HCT116 (cell line): Measurements from ENCODE around the gene CSPG4. TPM values are rescaled to one million over a fixed set of nuclear protein-coding genes. Genes with fewer than 3 reads are reported as not detected.

Source experiments
- ATAC-seq: fragments of 200-7000 bp; cut with Tn5 transposase; 2 replicates; pipeline ENCODE4 v1.9.1; 2020; ENCODE audit warnings: mild to moderate bottlenecking, moderate library complexity
- BruUV-seq: library from RNA; stranded (reverse); fragments of 400-500 nt; replicated peaks from 2 replicates; lab custom pipeline; 2021; lab: Mats Ljungman, UMichigan
- CTCF ChIA-PET: fragments of 300-600 bp; sonication (Branson Sonifier 250); formaldehyde crosslinking; loops from one replicate; lab custom pipeline; 2021; ENCODE audit warnings: antibody characterized with exemption; lab: Charles Lee
- POLR2A ChIA-PET: fragments of 300-600, 350-600 bp; sonication (Branson Sonifier 250); formaldehyde crosslinking; loops from one replicate; lab custom pipeline; 2021; ENCODE audit warnings: antibody characterized with exemption; lab: Charles Lee
- RAD21 ChIA-PET, 2 experiments: fragments of 300-600 bp; sonication (Branson Sonifier 250); formaldehyde crosslinking; loops; one replicate each; lab custom pipeline; 2023; ENCODE audit warnings: low total read pairs in 2 of 2; ENCODE audit not compliant: uncharacterized antibody in 2 of 2, unreplicated experiment in 2 of 2, low non-redundant PET in 1 of 2; lab: Charles Lee
- DNase-seq: peaks from one replicate; pipeline ENCODE4 v3.0.0-alpha.2; 2010; ENCODE audit warnings: low read depth, low spot score
- H2AFZ ChIP-seq: fragments of 200-600 bp; shearing (Covaris generic), sonication (generic); 2 replicates; pipeline ENCODE4 v1.6.1; 2017; ENCODE audit warnings: low read depth, mixed run types, mixed read lengths, antibody characterized with exemption, low read length; ENCODE audit not compliant: poor library complexity, severe bottlenecking
- H3K27ac ChIP-seq: 2 replicates; pipeline ENCODE4 v1.5.1; 2012; ENCODE audit warnings: low read depth, low read length
- H3K27me3 ChIP-seq: fragments of 200-600 bp; sonication (generic); 2 replicates; pipeline ENCODE4 v1.6.1; 2016; ENCODE audit warnings: mixed run types, low read length, mixed read lengths; ENCODE audit not compliant: insufficient read depth
- H3K36me3 ChIP-seq, 2 experiments: fragments of 200-500 bp in 1 of 2; fragments of 200-600 bp in 1 of 2; sonication (Bioruptor generic) in 1 of 2; sonication (generic) in 1 of 2; 2 replicates each; pipeline versions ENCODE4 v1.5.1 to v1.6.1; 2014 to 2016; ENCODE audit warnings: low read length in 2 of 2, inconsistent platforms in 1 of 2, mixed read lengths in 1 of 2, mixed run types in 1 of 2; ENCODE audit not compliant: insufficient read depth in 2 of 2, control insufficient read depth in 1 of 2
- H3K4me1 ChIP-seq, 2 experiments: fragments of 200-600 bp in 1 of 2; sonication (generic) in 1 of 2; 2 replicates each; pipeline versions ENCODE4 v1.5.1 to v1.6.1; 2012 to 2017; ENCODE audit warnings: low read length in 2 of 2, inconsistent platforms in 1 of 2, mild to moderate bottlenecking in 1 of 2, mixed read lengths in 1 of 2, mixed run types in 1 of 2, moderate library complexity in 1 of 2; ENCODE audit not compliant: insufficient read depth in 2 of 2, control insufficient read depth in 1 of 2
- H3K4me2 ChIP-seq: fragments of 200-600 bp; sonication (generic); 2 replicates; pipeline ENCODE4 v1.6.1; 2017; ENCODE audit warnings: mixed run types, low read length, mixed read lengths
- H3K4me3 ChIP-seq, 2 experiments: fragments of 200-600 bp in 1 of 2; sonication (generic) in 1 of 2; replicated peaks in 1 of 2; 2 replicates each; pipeline ENCODE4 v1.5.1; 2011 to 2016; ENCODE audit warnings: low read length in 2 of 2, control low read depth in 1 of 2, low read depth in 1 of 2, mild to moderate bottlenecking in 1 of 2, mixed read lengths in 1 of 2, mixed run types in 1 of 2
- H3K79me2 ChIP-seq: fragments of 200-600 bp; sonication (generic); 2 replicates; pipeline ENCODE4 v1.6.1; 2017; ENCODE audit warnings: mild to moderate bottlenecking, mixed run types, low read length, moderate library complexity, mixed read lengths; ENCODE audit not compliant: insufficient read depth
- H3K9ac ChIP-seq: fragments of 200-600 bp; sonication (generic); 2 replicates; pipeline ENCODE4 v1.6.1; 2016; ENCODE audit warnings: low read length, mixed read lengths
- H3K9me2 ChIP-seq: fragments of 200-600 bp; sonication (generic), shearing (Covaris generic); 2 replicates; pipeline ENCODE4 v1.6.1; 2017; ENCODE audit warnings: mixed run types, mild to moderate bottlenecking, moderate library complexity; ENCODE audit not compliant: insufficient read depth
- H3K9me3 ChIP-seq, 2 experiments: fragments of 200-500 bp in 1 of 2; fragments of 200-600 bp in 1 of 2; sonication (Bioruptor generic) in 1 of 2; sonication (generic) in 1 of 2; 2 replicates each; pipeline ENCODE4 v1.6.1; 2014 to 2017; ENCODE audit warnings: low read length in 2 of 2, mixed read lengths in 2 of 2, inconsistent platforms in 1 of 2, low read depth in 1 of 2, mild to moderate bottlenecking in 1 of 2, mixed run types in 1 of 2, moderate library complexity in 1 of 2; ENCODE audit not compliant: control insufficient read depth in 1 of 2, insufficient read depth in 1 of 2
- H4K20me1 ChIP-seq: fragments of 200-600 bp; sonication (generic), shearing (Covaris generic); 2 replicates; pipeline ENCODE4 v1.6.1; 2017; ENCODE audit warnings: mixed run types, mild to moderate bottlenecking, moderate library complexity; ENCODE audit not compliant: insufficient read depth
- ATF3 ChIP-seq: IDR thresholded peaks from 2 replicates; pipeline ENCODE4 v1.6.1; 2012
- CTCF ChIP-seq, 3 experiments: fragments of 200-600 bp in 1 of 3; sonication (generic) in 1 of 3; IDR thresholded peaks in 2 of 3; conservative IDR thresholded peaks in 1 of 3; 2 replicates each; pipeline ENCODE4 v1.5.1; 2012 to 2017; ENCODE audit warnings: low read depth in 2 of 3, low read length in 2 of 3, antibody characterized with exemption in 1 of 3, borderline replicate concordance in 1 of 3, control low read depth in 1 of 3, mild to moderate bottlenecking in 1 of 3, mixed read lengths in 1 of 3, mixed run types in 1 of 3, moderate library complexity in 1 of 3; ENCODE audit not compliant: insufficient read depth in 1 of 3
- EZH2 ChIP-seq: fragments of 200-600 bp; sonication (generic); IDR thresholded peaks from 2 replicates; pipeline ENCODE4 v1.6.1; 2017; ENCODE audit warnings: antibody characterized with exemption, mixed run types
- FOSL1 ChIP-seq: IDR thresholded peaks from 2 replicates; pipeline ENCODE4 v1.6.1; 2012; ENCODE audit warnings: low read depth
- JUND ChIP-seq: IDR thresholded peaks from 2 replicates; pipeline ENCODE4 v1.6.1; 2012
- SP1 ChIP-seq: IDR thresholded peaks from 2 replicates; pipeline ENCODE4 v1.6.1; 2012; ENCODE audit warnings: low read depth
- intact Hi-C: fragments of 100-400 bp; cut with micrococcal nuclease; formaldehyde crosslinking; loops from 2 replicates; pipeline ENCODE4 v1.10.0; 2022
- total RNA-seq: library from RNA; stranded (reverse); gene quantifications from one replicate; pipeline ENCODE4 v1.2.1, GENCODE V29; 2021; ENCODE audit not compliant: unreplicated experiment

Gene CSPG4
- total RNA-seq, 1 experiment from 2014 or later: 18.1 TPM

DNA sequence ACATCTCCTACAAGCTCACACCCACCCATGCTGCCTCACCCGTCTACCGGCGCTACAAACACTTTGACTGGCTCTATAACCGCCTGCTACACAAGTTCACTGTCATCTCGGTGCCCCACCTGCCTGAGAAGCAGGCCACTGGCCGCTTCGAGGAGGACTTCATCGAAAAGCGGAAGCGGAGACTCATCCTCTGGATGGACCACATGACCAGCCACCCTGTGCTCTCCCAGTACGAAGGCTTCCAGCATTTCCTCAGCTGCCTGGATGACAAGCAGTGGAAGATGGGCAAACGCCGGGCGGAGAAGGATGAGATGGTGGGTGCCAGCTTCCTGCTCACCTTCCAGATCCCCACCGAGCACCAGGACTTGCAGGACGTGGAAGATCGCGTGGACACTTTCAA lies 62.8 kb downstream of the CSPG4 start (continued):
- TF ChIP-seq EZH2 (no peak), CTCF (IDR thresholded peaks at IDR 0.05 in 2 of 3, conservative IDR thresholded peaks at IDR 0.05 in 1 of 3; ENCODE audit: borderline replicate concordance in 1 of 3, insufficient read depth in 1 of 3, low read depth in 2 of 3, low read length in 2 of 3) (no peak)

- POLR2A ChIA-PET: no interaction called here
- Histone ChIP-seq H3K27ac (no peak overlapping the region; the same call in 1 of the 2 replicates), H3K4me3 (peak overlapping the region; percentile 83 to 98), H3K27me3 (no peaks in the 10 kb centered on the region), H3K9ac (peak overlapping the region; percentile 95), H3K36me3 (peaks cover 0 to 12% of the 10 kb centered on the region in 2 experiments; a peak in 1 of 4 replicates), H3K4me2 (peak overlapping the region; percentile 99)
- RAD21 ChIA-PET: no interaction called here
- ATAC-seq: no peak
- no peak for DNase-seq
- TF ChIP-seq JUND (no peak), CTCF (IDR thresholded peaks at IDR 0.05 in 2 of 3, conservative IDR thresholded peaks at IDR 0.05 in 1 of 3; ENCODE audit: borderline replicate concordance in 1 of 3, insufficient read depth in 1 of 3, low read depth in 2 of 3, low read length in 2 of 3) (no peak), FOSL1 (no peak), ATF3 (no peak), SP1 (no peak)
- TF ChIP-seq, all 23 proteins: peak for 0
- CTCF ChIA-PET: interaction anchor here (2.4 kb wide), 1 partner anchor 12 kb away, joined by 7 read pairs; no protein-coding TSS in a partner anchor
- Histone ChIP-seq H3K79me2 (peaks cover 43% of the 10 kb centered on the region), H3K4me1 (peaks cover 22 to 58% of the 10 kb centered on the region in 2 experiments), H4K20me1 (no peaks in the 10 kb centered on the region), H2AFZ (no peak overlapping the region), H3K9me3 (no peaks in the 10 kb centered on the region), H3K9me2 (no peaks in the 10 kb centered on the region)
- intact Hi-C loops: no loop called here
- no TSS peak for BruUV-seq
Observed at GRCh38 chr15:75649045-75649761, 63.4 kb downstream of the CSPG4 start.
